GM10847 (cell line): ENCODE measurements around the gene GAPT.

Experiments
- POLR2A ChIP-seq: IDR thresholded peaks from 2 replicates; pipeline ENCODE4 v1.6.1; 2011; ENCODE audit not compliant: insufficient read length; ENCODE audit errors: extremely low read depth

GAPT gene

DNA sequence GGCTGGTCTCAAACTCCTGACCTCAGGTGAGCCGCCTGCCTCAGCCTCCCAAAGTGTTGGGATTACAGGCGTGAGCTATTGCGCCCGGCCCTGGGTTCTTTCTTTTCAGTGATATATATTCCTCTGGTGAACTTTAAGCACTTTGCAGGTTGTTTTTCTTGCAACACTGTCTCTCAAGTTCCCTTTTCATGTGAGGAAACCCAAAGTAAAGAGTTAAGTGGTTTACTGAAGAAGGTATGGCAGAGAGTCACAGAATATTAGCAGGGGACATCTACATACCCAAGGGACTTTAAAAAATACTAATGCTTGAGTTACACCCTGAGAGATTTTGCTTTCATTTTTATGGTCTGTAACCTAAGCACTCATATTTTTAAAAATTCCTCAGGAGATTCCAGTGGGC lies 6.7 kb upstream of the GAPT start:
- no peak for TF ChIP-seq POLR2A

DNA sequence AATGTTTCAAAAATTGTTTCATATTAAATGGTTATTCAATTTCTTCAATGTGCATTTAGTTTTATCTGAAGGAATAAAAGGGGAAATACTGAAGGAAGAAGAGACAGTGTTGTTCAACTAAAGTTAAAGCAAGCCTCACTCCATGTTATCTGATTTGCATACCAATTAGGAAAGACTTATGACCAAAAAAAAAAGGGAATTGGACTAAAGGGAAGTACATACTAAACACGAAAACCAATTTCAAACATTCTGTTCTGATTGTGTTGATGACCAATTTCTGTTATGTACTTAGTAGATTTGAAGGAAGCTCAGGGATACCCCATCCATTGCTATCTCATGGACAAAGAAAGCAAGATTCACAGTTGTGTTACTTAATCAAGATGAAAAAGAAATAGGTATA lies 4.9 kb upstream of the GAPT start:
- no peak for TF ChIP-seq POLR2A

DNA sequence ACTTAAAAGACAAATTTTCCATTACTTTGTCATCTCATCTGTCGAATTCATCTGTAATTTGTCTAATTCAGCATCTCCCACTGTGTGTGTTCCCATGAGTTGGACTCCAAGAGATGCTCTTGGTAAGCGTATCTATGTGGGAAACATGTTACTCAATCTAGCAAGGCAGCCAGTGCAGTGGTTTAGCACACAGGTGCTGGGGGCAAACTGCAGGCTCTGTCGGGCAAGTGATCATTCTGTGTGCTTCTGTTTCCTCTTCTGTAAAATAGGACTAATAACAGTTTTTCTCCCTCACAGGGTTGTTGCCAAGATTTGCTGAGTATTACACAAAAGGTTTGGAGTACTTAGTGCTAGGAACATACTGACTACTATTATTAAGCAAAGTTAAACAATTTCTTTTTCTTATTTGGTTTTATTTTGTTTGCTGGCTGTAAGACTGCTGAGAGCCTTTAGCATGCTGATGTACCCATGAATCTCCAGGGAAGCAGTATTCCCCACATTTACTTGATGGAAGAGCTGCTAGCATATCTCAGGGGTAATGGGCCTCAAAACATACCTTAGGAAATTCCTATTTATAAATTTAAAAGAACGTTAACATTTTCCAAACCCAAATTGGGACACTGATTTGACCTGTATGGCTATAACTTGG lies 709 bp upstream of the GAPT start:
- TF ChIP-seq POLR2A: no peak

DNA sequence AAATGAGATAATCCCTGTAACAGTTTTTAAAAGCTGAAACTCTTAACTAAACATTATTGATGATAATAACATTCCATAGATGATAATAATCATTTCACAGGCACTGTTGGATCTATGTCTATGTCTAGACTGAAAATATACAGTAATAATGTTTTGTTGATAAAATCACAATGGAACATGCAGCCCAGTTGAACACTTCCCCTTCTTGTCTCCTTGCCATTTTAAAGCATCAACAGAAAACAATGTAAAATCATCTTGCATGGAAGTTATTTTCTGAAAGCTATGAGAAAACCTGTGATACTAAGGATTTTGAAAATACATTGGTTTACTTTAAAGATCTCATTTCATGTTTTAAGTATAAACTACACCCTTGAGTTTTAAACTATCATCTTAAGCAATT lies 1.9 kb downstream of the GAPT start:
- TF ChIP-seq POLR2A: no peak

DNA sequence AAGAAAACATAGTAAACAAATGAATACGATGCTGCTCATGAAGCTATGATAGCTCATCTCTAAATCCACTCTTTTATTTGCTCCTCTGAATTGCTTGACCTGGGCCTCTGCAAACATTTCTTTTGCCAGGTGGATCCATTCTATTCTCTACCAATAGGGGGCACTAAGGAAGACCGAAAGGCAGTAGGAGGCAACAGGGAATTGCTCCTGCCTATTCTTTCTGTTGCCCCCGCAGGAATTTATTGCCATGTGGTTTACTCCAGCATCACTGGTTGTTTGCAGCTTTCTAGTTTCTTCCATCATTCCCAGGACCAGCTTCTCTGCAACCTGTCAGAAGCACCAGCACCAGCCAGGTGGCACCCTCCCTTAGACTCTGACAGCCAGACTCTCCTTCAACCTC lies 5.3 kb downstream of the GAPT start:
- TF ChIP-seq POLR2A: no peak

DNA sequence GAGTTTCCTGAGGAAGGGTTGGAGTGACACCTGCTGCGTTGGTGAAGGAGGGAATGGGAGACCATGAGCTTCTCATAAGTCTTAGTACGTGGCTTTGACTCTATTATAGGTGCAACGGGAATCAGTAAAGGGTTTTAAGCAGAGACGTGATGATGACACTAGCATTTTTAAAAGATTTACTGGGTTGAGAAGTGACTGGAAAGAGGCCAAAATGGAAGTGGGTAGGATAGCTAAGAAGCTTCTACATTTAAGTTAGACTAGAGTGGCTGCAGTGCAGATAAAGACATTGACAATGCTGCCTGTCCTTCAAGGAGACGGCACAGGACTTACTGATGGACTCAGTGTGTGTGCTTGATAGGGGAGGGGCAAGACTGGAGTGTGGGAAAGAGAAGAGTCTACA lies 6.2 kb downstream of the GAPT start:
- TF ChIP-seq POLR2A: no peak

DNA sequence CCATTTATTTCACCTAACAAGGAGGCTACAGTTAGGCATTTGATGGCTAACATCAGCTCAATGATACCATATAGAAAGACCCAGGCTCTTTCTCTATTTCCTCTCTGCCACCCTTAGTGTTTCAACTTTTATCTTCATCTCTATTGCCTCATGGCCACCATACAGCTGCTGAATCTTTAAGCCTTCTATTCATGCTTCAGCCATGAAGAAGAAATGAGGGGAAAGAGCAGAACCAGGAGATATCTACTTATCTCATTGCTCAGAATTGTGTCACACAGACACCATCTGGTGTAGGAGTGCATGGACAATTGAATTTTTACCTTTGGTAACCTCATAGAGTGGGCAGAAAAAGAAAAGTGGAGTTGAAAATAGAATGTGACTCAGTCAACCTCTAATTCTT lies 6.7 kb downstream of the GAPT start:
- TF ChIP-seq POLR2A: no peak

DNA sequence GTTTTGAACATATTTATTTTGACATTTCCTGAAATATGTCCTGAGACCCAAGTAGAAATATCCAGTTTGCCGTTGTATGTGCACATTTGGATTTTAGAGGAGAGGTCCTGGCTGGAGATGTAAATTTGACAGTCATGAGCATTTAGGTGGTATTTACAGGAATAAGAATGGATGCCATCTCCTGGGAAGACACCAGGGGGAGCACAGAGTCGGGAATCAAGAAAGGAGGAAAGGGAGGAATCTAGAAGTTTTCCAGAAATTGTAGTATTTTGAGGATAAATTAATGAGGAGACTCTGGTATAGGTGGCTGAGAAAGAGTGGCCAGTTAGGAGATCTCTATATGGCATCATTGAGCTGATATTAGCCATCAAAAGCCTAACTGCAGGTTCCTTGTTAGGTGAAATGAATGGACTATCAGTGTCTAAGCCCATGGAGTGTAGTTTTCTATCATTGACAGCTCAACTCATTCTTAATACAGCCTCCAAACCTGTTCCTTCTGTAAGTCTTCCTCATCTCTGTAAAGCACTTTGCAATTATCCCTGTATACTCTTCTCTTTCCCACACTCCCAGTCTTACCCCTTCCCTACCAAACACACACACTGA lies 7.2 kb downstream of the GAPT start:
- no peak for TF ChIP-seq POLR2A

DNA sequence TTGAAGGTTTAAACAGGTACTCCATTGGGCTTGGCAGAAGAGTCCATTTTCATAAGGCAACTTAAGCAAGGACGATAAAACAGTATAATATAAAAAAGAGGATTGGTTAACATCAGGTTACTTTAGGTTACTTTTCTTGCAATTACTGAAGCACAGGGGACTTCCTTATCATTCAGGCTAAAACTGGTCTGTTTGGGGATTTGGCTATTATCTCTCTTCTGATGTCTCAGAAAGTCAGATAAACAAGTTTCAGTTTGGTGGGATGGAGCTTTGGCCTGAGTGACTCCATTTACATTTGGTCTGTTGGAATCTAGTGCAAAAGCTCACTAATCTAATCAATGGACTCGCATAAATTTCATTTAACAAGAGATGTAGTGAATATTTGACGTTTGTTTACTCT lies 8.0 kb downstream of the GAPT start:
- no peak for TF ChIP-seq POLR2A

DNA sequence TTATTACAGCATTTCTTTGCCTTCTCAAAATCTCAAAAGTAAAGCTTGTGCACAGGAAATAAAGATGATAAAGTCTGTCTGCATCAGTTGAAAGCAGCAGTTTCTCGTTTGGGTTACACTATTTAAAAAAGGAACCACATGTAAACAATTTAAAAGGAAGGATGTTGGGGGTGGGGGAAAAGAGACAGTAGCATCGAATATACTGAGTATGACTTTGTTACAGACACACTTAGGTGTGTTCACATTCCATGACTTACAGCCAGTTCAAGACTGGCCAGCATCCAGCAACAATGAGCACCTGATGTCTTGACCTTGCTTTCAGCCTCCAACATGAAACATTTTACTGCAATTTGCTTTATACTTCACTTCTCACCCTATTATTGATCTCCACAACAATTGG lies 8.7 kb downstream of the GAPT start:
- TF ChIP-seq POLR2A: no peak

DNA sequence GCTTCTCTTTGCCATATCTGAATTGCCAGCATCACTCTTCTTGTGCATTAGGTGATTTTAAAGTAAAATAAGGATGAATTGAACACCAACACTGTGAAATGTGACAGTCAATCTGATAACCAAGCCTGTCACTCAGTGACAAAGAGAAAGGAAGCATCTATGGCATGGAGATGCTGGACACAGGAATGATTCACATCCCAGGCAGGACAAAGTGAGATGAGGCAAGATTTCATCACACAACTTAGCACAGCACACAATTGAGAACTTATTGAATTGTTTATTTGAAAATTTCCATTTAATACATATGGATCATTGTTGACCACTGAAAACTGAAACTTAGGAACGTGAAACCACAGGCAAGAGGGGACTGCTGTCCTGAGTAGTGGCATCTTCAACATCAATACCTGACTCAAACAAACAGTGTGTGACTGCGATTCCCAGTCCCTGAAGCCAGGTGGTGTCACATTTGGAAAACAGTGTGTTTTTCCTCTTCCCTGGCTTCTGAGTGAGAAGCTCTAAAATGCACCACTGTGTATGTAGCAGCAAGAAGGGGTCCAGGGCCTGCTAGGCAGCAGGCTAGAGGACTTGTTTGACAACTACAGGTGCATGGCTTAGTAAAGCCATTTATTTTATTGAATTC lies 10.7 kb downstream of the GAPT start:
- no peak for TF ChIP-seq POLR2A

DNA sequence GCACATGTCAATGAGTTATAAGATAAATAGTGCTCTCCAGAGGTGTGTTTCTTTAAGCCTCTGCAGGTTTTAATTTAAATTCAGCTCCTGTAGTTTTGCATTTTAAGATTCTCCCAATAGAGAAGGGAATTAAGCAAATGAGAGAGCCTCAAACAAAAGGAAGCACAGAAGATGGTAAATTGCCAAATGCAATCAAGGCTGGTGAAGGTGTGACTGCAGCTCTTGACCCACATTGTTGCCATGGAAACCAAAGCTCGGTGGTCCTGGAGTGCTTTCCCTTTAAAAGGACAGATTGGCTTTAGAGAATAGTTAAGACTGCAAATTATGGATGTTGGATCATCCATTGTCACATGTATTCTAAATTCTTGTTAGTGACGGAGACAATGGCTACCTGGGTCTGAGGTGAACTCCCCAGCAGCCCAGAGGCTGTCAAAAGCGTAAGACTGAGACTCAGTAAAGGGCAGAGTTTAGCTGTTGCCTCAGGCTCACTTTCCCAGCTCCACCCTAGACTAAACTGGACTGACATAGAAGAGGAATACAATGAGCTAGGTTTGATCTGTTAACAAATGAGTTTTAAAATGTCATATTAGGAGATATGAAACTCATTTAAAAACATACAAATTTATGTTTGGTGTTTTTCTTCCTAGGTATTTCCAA lies 12.3 kb downstream of the GAPT start:
- no peak for TF ChIP-seq POLR2A

DNA sequence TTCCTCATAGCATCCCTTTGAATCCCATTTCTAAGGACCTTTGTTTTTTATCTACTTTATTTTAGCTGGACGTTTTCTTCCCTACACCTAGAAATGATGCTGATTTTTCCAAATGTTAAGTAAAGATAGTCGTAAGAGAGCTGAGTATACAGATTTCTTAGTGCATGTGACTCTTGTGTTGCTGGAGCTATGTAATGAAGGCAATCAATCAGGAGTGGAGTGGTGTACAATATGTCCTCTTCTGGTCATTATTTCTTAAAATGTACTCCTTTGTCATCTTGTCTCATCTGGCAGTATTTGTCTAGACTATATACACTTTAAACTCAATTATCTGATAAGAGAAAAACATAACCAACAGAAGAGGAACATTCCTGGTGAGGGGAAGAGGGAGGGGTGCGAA lies 13.5 kb downstream of the GAPT start:
- no peak for TF ChIP-seq POLR2A

DNA sequence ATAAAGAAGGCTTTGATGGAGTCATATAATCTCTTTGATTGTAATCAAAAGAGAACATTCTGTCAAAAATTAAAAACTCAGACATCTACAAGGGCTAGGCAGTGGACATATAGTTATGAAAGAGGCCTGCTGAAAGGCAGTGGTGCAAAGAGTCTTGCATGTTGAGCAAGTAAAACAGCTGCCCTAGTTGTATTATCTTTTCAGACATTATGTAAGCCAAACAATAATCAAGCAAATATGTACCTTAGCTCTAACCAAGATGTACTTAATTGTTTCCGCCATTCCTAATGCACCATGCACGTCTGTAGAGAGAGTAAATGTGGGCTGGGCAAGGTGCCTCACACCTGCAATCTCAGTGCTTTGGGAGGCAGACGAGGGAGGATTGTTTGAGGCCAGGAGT lies 14.3 kb downstream of the GAPT start:
- TF ChIP-seq POLR2A: no peak

DNA sequence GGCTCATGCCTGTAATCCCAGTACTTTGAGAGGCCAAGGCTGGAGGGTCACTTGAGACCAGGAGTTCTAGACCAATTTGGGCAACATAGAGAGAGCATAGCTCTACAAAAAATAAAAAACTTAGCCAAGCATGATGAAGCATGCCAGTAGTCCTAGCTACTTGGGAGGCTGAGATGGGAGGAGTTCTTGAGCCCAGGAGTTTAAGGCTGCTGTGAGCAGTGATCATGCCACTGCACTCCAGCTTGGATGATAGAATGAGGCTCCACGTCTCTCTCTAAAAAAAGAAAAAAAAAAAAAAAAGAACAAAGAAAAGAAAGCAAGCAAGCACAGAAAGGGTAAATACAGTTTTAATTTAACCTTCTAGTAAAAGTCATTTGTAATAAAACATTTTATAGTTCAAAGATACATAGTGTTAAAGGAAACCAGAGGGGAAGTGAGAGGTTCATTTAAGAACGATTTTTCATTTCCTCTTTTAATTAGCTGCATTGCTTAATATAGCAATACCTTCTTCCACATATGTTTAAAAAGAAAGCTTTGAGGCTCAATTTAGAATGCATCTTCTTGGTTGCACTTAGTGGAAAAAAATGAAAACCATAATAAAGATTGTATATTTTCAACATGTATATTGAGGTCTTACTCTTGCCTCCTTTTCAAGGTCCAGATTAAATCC lies 14.9 kb downstream of the GAPT start:
- TF ChIP-seq POLR2A: no peak

DNA sequence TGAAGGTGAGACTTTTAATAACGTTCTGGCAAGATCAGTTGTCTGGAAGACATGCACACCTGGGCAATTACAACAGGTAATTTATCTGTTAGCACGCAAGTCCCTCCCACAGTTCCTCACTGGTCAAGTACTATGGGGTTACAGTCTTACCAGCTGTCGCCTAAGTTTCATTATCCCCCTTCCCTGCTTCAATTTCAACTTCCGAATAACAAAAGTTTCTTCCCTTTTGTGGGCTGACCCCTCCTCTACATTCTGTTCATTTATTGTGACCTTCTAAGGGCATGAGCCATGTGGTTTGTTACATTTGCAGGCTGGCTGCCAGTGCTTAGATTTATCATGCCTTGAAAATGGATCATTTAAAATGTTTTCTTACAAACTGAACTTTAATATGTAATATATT lies 16.5 kb downstream of the GAPT start:
- TF ChIP-seq POLR2A: no peak
